GM19043 (cell line): ENCODE results near the gene CEMIP.
"Not testable (repeated sequence)": the region's sequence is repeated elsewhere in the genome, so short reads cannot be mapped to it uniquely, and the experiment has no call there.

Experiments used
- ATAC-seq: cut with Tn5 transposase; IDR thresholded peaks from one replicate; pipeline ENCODE4 v1.9.1; 2021; ENCODE audit warnings: low read depth; ENCODE audit not compliant: unreplicated experiment

Gene CEMIP

GRCh38 chr15:80945605-80946004 is 166.4 kb downstream of the CEMIP start:
- ATAC-seq: no peak

- ATAC-seq: no peak
These were observed 167.4 kb downstream of the CEMIP start for GRCh38 chr15:80946576-80946975.

- no peak for ATAC-seq
These were observed 169.6 kb downstream of the CEMIP start for GRCh38 chr15:80948651-80949292.

GRCh38 chr15:80949756-80950155 is 170.6 kb downstream of the CEMIP start:
- ATAC-seq: no peak

GRCh38 chr15:80950291-80951078 is 171.3 kb downstream of the CEMIP start:
- ATAC-seq: no peak

- no peak for ATAC-seq
These were observed 172.8 kb downstream of the CEMIP start for GRCh38 chr15:80951941-80952340.

- no peak for ATAC-seq
These were observed 174.1 kb downstream of the CEMIP start for GRCh38 chr15:80953001-80953952.

- ATAC-seq: no peak
These were observed 175.0 kb downstream of the CEMIP start for GRCh38 chr15:80953953-80954778.

GRCh38 chr15:80955571-80956452 is 176.6 kb downstream of the CEMIP start:
- not testable (repeated sequence) for ATAC-seq

- no peak for ATAC-seq
These were observed 178.4 kb downstream of the CEMIP start for GRCh38 chr15:80957556-80957955.

GRCh38 chr15:80957976-80958375 is 178.8 kb downstream of the CEMIP start:
- no peak for ATAC-seq

- no peak for ATAC-seq
These were observed 179.8 kb downstream of the CEMIP start for GRCh38 chr15:80958818-80959495.

GRCh38 chr15:80965454-80965853 is 186.3 kb downstream of the CEMIP start:
- ATAC-seq: not testable (repeated sequence)

- ATAC-seq: no peak
These were observed 187.4 kb downstream of the CEMIP start for GRCh38 chr15:80966431-80967197.

- ATAC-seq: no peak
These were observed 188.3 kb downstream of the CEMIP start for GRCh38 chr15:80967451-80967850.

GRCh38 chr15:80967991-80968510 is 188.9 kb downstream of the CEMIP start:
- ATAC-seq: no peak

GRCh38 chr15:80969316-80969715 is 190.1 kb downstream of the CEMIP start:
- no peak for ATAC-seq
